ENCODE measurements around the gene PTGDS.

Gene PTGDS

GRCh38 chr9:136974817-136975535 lies 2.3 kb upstream of the PTGDS start:
- DNase-seq (ENCODE audit: low spot score) = no peak

DNA sequence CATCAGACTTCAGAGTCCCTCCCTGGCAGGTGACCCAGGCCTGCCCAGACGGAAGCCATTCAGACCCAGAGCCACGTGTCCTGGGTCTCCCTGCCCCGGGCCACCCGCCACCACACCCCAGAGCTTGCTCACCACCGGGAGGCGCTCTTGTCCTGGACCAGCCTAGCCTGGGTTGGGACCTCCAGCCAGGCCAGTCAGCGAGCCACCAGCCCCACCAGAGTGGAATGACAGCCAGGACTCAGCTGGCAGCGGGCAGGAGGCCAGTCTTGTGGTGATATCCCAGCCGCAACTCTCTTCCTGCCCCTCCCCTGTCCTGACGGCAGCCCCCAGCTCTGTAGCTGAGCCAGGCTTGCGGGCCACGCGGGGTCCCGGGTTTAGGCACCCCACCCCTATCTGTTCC lies 1.7 kb upstream of the PTGDS start:
- DNase-seq (ENCODE audit: low spot score) = no peak

DNA sequence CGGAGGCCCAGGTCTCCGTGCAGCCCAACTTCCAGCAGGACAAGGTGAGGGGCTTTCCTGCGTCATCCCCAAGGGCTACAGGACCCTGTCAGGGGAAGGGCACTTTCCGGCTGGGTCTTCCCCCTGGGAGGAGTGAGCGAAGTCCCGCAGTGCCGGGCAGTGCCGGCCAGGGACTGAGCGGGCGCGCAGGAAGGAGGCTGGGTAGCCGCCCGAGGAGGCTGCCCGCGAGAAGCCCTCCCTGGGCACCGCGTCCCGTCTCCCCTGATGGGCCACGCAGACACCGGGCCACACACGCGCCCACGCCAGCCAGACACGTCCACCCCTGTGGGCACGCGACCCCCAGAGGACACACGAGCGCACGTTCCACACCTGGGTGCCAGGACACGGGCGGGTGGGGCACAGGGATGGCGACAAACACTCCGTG lies 357 bp downstream of the PTGDS start:
- no peak for DNase-seq (ENCODE audit: low spot score)

GRCh38 chr9:136978073-136978864 lies 965 bp downstream of the PTGDS start:
- peak; percentile 62 for DNase-seq (ENCODE audit: low spot score)

DNA sequence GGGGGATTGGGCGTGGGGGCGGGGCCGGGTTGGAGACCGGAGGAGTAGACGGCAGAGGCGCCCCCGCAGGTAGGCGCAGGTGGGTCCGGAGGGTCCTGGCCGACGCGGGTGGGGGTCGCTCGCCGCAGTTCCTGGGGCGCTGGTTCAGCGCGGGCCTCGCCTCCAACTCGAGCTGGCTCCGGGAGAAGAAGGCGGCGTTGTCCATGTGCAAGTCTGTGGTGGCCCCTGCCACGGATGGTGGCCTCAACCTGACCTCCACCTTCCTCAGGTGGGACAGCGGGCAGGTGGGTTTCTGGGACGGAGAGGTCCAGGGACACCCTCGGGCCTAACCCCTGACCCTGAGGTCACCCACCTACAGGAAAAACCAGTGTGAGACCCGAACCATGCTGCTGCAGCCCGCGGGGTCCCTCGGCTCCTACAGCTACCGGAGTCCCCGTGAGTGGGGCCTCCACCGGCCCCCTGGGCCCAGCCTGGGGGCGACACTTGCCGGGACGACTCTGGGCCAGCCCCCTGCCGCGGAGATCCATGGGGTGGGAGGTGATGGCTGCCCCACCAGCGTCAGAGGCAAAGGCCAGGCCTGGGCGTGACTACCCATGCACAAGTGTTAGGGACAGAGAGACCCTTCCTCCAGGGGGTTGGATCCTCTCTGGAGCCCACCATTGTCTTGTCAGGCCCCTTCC lies 1.7 kb downstream of the PTGDS start:
- no peak for DNase-seq (ENCODE audit: low spot score)

DNA sequence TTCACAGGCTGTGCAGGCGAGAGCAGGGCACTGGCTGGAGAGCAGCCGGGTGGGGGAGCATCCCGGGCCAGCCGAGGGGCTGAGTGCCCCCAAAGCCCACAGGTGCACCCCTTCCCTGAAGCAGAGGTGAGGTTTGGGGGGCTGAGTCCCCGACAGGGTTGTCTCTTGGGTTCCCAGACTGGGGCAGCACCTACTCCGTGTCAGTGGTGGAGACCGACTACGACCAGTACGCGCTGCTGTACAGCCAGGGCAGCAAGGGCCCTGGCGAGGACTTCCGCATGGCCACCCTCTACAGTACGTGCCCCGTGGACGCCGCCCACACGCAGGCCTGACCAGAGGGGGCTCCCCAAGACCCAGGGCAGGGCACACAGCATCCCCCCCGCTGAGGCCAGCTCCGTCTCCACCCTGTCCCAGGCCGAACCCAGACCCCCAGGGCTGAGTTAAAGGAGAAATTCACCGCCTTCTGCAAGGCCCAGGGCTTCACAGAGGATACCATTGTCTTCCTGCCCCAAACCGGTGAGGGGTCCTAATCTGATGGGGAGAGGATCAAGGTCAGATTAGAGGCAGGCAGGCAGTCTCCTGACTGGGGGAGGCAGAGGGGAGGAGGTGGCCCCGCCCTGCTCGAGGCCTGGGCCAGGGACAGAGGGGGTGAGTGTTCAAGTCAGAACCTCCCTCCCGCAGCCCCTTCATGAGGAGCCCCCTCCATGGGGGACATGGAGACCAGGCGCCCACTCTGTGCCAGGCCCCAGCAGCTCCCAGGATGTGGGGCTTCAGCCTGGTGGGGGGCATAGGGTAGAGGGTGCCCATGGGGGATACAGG lies 2.7 kb downstream of the PTGDS start:
- DNase-seq (ENCODE audit: low spot score) = no peak

- DNase-seq (ENCODE audit: low spot score) = no peak
Observed at GRCh38 chr9:136980669-136981478, 3.6 kb downstream of the PTGDS start.

DNA sequence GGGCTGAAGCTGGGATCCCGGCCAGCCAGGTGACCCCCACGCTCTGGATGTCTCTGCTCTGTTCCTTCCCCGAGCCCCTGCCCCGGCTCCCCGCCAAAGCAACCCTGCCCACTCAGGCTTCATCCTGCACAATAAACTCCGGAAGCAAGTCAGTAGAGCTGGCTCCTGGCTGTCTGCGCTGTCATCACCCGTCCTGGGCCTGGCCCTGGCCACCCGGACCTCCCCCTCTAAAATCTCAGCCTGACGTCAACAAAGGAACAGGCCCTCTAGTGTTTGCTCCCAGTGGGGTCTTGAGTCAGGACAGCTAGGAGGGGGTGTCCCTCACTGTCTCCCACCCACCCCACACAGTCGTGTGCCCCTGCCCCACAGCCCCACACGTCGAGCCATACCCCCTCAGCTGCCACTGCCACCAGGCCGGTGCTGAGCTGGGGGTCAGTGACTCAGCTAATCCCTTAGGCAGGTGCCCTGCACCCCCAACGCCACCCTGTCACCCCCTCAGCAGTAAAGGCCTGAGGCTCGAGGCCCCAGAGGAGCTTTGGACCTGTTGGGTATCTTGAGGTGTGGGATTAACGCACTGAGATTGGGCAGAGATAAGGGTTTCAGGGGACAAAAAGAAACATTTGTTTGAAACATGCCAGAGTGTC lies 4.4 kb downstream of the PTGDS start:
- DNase-seq (ENCODE audit: low spot score) = no peak

GRCh38 chr9:136982232-136983051 lies 5.1 kb downstream of the PTGDS start, which contains the start of gene LCNL1:
LCNL1 (plus strand) TSS chr9:136982993; CDS start chr9:136983587, 594 bp downstream.
- DNase-seq (ENCODE audit: low spot score) = no peak

- DNase-seq (ENCODE audit: low spot score) = no peak
Observed at GRCh38 chr9:136983167-136983566, 5.9 kb downstream of the PTGDS start.

DNA sequence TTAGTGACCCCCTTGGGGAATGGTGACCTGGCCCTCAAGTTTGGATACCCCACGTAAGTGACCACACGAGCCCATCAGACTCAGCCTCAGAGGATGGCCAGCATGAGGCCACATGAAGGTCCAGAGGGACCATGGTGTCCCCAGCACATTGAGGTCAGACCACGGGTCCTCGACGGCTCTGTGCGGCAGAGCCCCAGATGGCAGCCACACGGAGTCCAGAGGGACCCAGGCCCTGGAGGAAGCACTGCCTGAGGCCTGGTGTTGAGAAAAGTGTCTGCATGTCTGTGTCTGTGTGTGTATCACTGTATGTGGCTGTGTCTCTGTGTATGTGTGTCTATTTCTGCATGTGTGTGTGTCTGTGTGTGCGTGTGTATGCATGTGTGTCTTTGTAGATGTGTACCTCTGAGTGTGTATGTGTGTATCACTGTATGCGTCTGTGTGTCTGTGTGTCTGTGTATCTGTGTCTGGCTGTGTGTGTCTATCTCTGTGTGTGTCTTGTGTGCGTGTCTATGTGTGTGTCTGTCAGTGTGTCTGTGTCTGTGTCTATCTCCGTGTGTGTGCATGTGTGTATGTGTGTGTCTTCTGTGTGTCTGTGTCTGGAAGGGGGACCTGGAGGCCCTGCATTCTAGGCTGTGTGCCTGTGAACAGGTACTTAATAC lies 6.5 kb downstream of the PTGDS start:
- DNase-seq (ENCODE audit: low spot score) = no peak

DNA sequence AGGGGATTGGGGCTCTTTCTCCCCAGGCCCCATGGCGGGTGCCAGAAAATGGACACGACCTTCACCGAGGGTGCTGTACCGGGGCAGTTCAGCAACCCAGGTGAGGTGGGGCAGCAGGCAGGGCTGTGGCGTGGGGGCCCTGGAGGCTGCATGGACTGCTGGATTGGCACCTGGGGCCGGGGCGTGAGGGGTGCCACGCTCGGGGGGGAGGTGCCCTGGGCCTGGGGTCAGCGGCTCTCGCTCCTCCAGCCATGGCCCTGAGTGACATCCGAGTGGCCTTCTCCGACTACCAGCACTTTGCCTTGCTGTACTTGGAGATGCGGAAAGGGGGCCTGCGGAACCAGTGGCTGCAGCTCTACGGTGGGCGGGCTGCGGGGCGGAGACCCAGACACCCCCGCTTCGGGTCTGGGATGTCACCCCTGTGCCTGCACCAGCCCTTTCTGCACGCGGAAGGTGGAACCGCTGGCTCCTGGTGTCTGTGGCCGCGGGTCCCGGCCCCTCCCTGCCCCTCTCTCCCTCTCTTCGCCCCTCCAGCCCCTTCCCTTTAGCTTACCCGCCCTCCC lies 7.2 kb downstream of the PTGDS start:
- no peak for DNase-seq (ENCODE audit: low spot score)

DNA sequence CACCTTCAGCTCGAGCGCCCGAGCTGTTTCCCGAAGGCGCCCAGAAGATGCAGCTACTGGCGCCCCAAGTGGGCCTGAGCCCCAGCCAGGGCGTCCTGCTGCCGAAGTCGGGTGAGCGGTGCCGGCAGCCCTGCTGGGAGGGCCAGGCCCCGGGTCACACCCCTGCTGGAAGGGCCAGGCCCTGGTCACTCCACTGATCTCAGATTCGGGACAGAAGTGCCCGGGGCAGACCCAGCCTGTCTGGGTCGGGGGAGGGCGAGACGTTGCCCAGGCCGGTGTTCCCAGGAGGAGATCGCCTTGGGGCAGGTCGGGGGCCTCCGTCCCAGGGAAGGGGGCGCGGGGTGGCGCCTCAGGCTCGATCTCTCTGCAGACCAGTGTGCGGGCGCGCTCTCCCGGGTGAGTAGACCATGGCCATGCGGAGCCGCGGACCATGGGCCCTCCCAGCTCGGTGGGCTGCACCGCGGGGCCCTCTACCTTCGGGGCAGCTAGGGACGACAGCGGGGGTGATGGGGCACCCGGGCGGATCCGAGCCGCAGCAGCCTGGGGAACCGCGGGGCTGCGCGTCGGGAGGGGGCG lies 7.8 kb downstream of the PTGDS start:
- DNase-seq (ENCODE audit: low spot score) = no peak

GRCh38 chr9:136985853-136986252 lies 8.5 kb downstream of the PTGDS start:
- no peak for DNase-seq (ENCODE audit: low spot score)

DNA sequence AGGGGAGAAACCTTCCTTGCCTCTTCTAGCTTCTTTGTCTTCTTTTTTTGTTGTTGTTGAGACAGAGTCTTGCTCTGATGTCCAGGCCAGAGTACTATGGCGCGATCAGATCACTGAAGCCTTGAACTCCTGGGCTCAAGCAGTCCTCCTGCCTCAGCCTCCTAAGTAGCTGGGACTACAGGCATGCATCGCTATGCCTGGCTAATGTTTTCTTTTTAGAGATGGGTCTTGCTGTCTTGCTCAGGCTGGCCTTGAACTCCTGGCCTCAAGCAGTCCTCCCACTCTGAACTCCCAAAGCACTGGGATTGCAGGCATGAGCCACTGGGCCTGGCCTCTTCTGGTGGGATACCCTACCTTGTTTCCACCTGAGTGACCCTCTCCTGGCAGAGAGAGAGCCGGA lies 11.6 kb downstream of the PTGDS start:
- DNase-seq (ENCODE audit: low spot score) = no peak

GRCh38 chr9:136990242-136990911 lies 13.1 kb downstream of the PTGDS start:
- no peak for DNase-seq (ENCODE audit: low spot score)

- peak; percentile 92 for DNase-seq (ENCODE audit: low spot score)
Observed at GRCh38 chr9:136991993-136992818, 14.9 kb downstream of the PTGDS start, which contains the start of gene PAXX. PAXX (plus strand) TSS chr9:136992422; CDS start chr9:136992444, 22 bp downstream.

Measured in LoVo (cell line).